ENCODE measurements around the gene FAM222A.

Gene FAM222A

GRCh38 chr12:109679501-109680263 lies 33.9 kb upstream of the FAM222A start:
- no peak overlapping the region for H3K4me3 ChIP-seq (ENCODE audit: low read length in 2 of 2)
- no peaks in the 10 kb centered on the region for H3K4me1 ChIP-seq (ENCODE audit: control insufficient read depth, insufficient read depth, low read length)
- H3K9ac ChIP-seq (ENCODE audit: low read length in 2 of 2), result no peak overlapping the region
- no peaks in the 10 kb centered on the region for H3K36me3 ChIP-seq (ENCODE audit: control insufficient read depth in 2 of 2, insufficient read depth in 2 of 2, low read length in 2 of 2)
- H3K9me3 ChIP-seq (ENCODE audit: control insufficient read depth in 2 of 2, low read length in 2 of 2), result no peaks in the 10 kb centered on the region
- H3K27me3 ChIP-seq (ENCODE audit: control insufficient read depth in 1 of 2, insufficient read depth in 2 of 2, low read length in 2 of 2), result peaks cover 0 to 2% of the 10 kb centered on the region in 2 donors
- no peak overlapping the region for H3K27ac ChIP-seq (ENCODE audit: low read length)

- Histone ChIP-seq H3K9me3 (ENCODE audit: control insufficient read depth in 2 of 2, low read length in 2 of 2) (no peaks in the 10 kb centered on the region), H3K4me3 (ENCODE audit: low read length in 2 of 2) (no peak overlapping the region), H3K36me3 (ENCODE audit: control insufficient read depth in 2 of 2, insufficient read depth in 2 of 2, low read length in 2 of 2) (no peaks in the 10 kb centered on the region), H3K27ac (ENCODE audit: low read length) (no peak overlapping the region), H3K9ac (ENCODE audit: low read length in 2 of 2) (no peak overlapping the region), H3K4me1 (ENCODE audit: control insufficient read depth, insufficient read depth, low read length) (no peaks in the 10 kb centered on the region), H3K27me3 (ENCODE audit: control insufficient read depth in 1 of 2, insufficient read depth in 2 of 2, low read length in 2 of 2) (peaks cover 0 to 2% of the 10 kb centered on the region in 2 donors)
Observed at GRCh38 chr12:109680264-109681005, 33.2 kb upstream of the FAM222A start.

GRCh38 chr12:109681986-109682707 lies 31.5 kb upstream of the FAM222A start:
- Histone ChIP-seq H3K9me3 (ENCODE audit: control insufficient read depth in 2 of 2, low read length in 2 of 2) (no peaks in the 10 kb centered on the region), H3K36me3 (ENCODE audit: control insufficient read depth in 2 of 2, insufficient read depth in 2 of 2, low read length in 2 of 2) (no peaks in the 10 kb centered on the region), H3K4me1 (ENCODE audit: control insufficient read depth, insufficient read depth, low read length) (no peaks in the 10 kb centered on the region), H3K27me3 (ENCODE audit: control insufficient read depth in 1 of 2, insufficient read depth in 2 of 2, low read length in 2 of 2) (peaks cover 2% of the 10 kb centered on the region in 2 donors), H3K9ac (ENCODE audit: low read length in 2 of 2) (no peak overlapping the region), H3K27ac (ENCODE audit: low read length) (no peak overlapping the region), H3K4me3 (ENCODE audit: low read length in 2 of 2) (no peak overlapping the region)

- Histone ChIP-seq H3K27me3 (ENCODE audit: control insufficient read depth in 1 of 2, insufficient read depth in 2 of 2, low read length in 2 of 2) (peaks cover 2% of the 10 kb centered on the region in 2 donors), H3K4me3 (ENCODE audit: low read length in 2 of 2) (no peak overlapping the region), H3K4me1 (ENCODE audit: control insufficient read depth, insufficient read depth, low read length) (no peaks in the 10 kb centered on the region), H3K27ac (ENCODE audit: low read length) (no peak overlapping the region), H3K36me3 (ENCODE audit: control insufficient read depth in 2 of 2, insufficient read depth in 2 of 2, low read length in 2 of 2) (no peaks in the 10 kb centered on the region), H3K9me3 (ENCODE audit: control insufficient read depth in 2 of 2, low read length in 2 of 2) (no peaks in the 10 kb centered on the region), H3K9ac (ENCODE audit: low read length in 2 of 2) (no peak overlapping the region)
Observed at GRCh38 chr12:109682708-109683060, 30.9 kb upstream of the FAM222A start.

- no peaks in the 10 kb centered on the region for H3K36me3 ChIP-seq (ENCODE audit: control insufficient read depth in 2 of 2, insufficient read depth in 2 of 2, low read length in 2 of 2)
- H3K9ac ChIP-seq (ENCODE audit: low read length in 2 of 2), result no peak overlapping the region
- H3K4me3 ChIP-seq (ENCODE audit: low read length in 2 of 2), result no peak overlapping the region
- no peaks in the 10 kb centered on the region for H3K9me3 ChIP-seq (ENCODE audit: control insufficient read depth in 2 of 2, low read length in 2 of 2)
- H3K27ac ChIP-seq (ENCODE audit: low read length), result no peak overlapping the region
- peaks cover 2% of the 10 kb centered on the region in 2 donors for H3K27me3 ChIP-seq (ENCODE audit: control insufficient read depth in 1 of 2, insufficient read depth in 2 of 2, low read length in 2 of 2)
- no peaks in the 10 kb centered on the region for H3K4me1 ChIP-seq (ENCODE audit: control insufficient read depth, insufficient read depth, low read length)
Observed at GRCh38 chr12:109683316-109683715, 30.3 kb upstream of the FAM222A start.

GRCh38 chr12:109685574-109686447 lies 27.8 kb upstream of the FAM222A start:
- Histone ChIP-seq H3K4me1 (ENCODE audit: control insufficient read depth, insufficient read depth, low read length) (no peaks in the 10 kb centered on the region), H3K27me3 (ENCODE audit: control insufficient read depth in 1 of 2, insufficient read depth in 2 of 2, low read length in 2 of 2) (peaks cover 0 to 2% of the 10 kb centered on the region in 2 donors), H3K36me3 (ENCODE audit: control insufficient read depth in 2 of 2, insufficient read depth in 2 of 2, low read length in 2 of 2) (no peaks in the 10 kb centered on the region), H3K9me3 (ENCODE audit: control insufficient read depth in 2 of 2, low read length in 2 of 2) (no peaks in the 10 kb centered on the region), H3K27ac (ENCODE audit: low read length) (no peak overlapping the region), H3K4me3 (ENCODE audit: low read length in 2 of 2) (no peak overlapping the region), H3K9ac (ENCODE audit: low read length in 2 of 2) (no peak overlapping the region)

- Histone ChIP-seq H3K9me3 (ENCODE audit: control insufficient read depth in 2 of 2, low read length in 2 of 2) (no peaks in the 10 kb centered on the region), H3K4me1 (ENCODE audit: control insufficient read depth, insufficient read depth, low read length) (no peaks in the 10 kb centered on the region), H3K36me3 (ENCODE audit: control insufficient read depth in 2 of 2, insufficient read depth in 2 of 2, low read length in 2 of 2) (no peaks in the 10 kb centered on the region), H3K9ac (ENCODE audit: low read length in 2 of 2) (no peak overlapping the region), H3K27ac (ENCODE audit: low read length) (no peak overlapping the region), H3K27me3 (ENCODE audit: control insufficient read depth in 1 of 2, insufficient read depth in 2 of 2, low read length in 2 of 2) (peaks cover 0 to 2% of the 10 kb centered on the region in 2 donors), H3K4me3 (ENCODE audit: low read length in 2 of 2) (no peak overlapping the region)
Observed at GRCh38 chr12:109686523-109686922, 27.1 kb upstream of the FAM222A start.

- Histone ChIP-seq H3K36me3 (ENCODE audit: control insufficient read depth in 2 of 2, insufficient read depth in 2 of 2, low read length in 2 of 2) (no peaks in the 10 kb centered on the region), H3K9me3 (ENCODE audit: control insufficient read depth in 2 of 2, low read length in 2 of 2) (peaks cover 0 to 3% of the 10 kb centered on the region in 2 donors), H3K9ac (ENCODE audit: low read length in 2 of 2) (no peak overlapping the region), H3K4me1 (ENCODE audit: control insufficient read depth, insufficient read depth, low read length) (no peaks in the 10 kb centered on the region), H3K27ac (ENCODE audit: low read length) (no peak overlapping the region), H3K4me3 (ENCODE audit: low read length in 2 of 2) (no peak overlapping the region), H3K27me3 (ENCODE audit: control insufficient read depth in 1 of 2, insufficient read depth in 2 of 2, low read length in 2 of 2) (peaks cover under 1 to 4% of the 10 kb centered on the region in 2 donors)
Observed at GRCh38 chr12:109687250-109687649, 26.4 kb upstream of the FAM222A start.

GRCh38 chr12:109689426-109689825 lies 24.2 kb upstream of the FAM222A start:
- Histone ChIP-seq H3K27me3 (ENCODE audit: control insufficient read depth in 1 of 2, insufficient read depth in 2 of 2, low read length in 2 of 2) (peaks cover 6 to 10% of the 10 kb centered on the region in 2 donors), H3K27ac (ENCODE audit: low read length) (no peak overlapping the region), H3K4me1 (ENCODE audit: control insufficient read depth, insufficient read depth, low read length) (no peaks in the 10 kb centered on the region)

GRCh38 chr12:109693160-109693559 lies 20.5 kb upstream of the FAM222A start:
- H3K4me1 ChIP-seq (ENCODE audit: control insufficient read depth, insufficient read depth, low read length), result no peaks in the 10 kb centered on the region
- peaks cover 6 to 8% of the 10 kb centered on the region in 2 donors for H3K27me3 ChIP-seq (ENCODE audit: control insufficient read depth in 1 of 2, insufficient read depth in 2 of 2, low read length in 2 of 2)
- no peak overlapping the region for H3K4me3 ChIP-seq (ENCODE audit: low read length in 2 of 2)
- peaks cover 0 to 3% of the 10 kb centered on the region in 2 donors for H3K9me3 ChIP-seq (ENCODE audit: control insufficient read depth in 2 of 2, low read length in 2 of 2)
- H3K9ac ChIP-seq (ENCODE audit: low read length in 2 of 2), result no peak overlapping the region
- no peak overlapping the region for H3K27ac ChIP-seq (ENCODE audit: low read length)
- H3K36me3 ChIP-seq (ENCODE audit: control insufficient read depth in 2 of 2, insufficient read depth in 2 of 2, low read length in 2 of 2), result no peaks in the 10 kb centered on the region

More at GRCh38 chr12:109689426-109689825, 24.2 kb upstream of the FAM222A start:
- no peak overlapping the region for H3K9ac ChIP-seq (ENCODE audit: low read length in 2 of 2)
- no peak overlapping the region for H3K4me3 ChIP-seq (ENCODE audit: low read length in 2 of 2)
- H3K36me3 ChIP-seq (ENCODE audit: control insufficient read depth in 2 of 2, insufficient read depth in 2 of 2, low read length in 2 of 2), result no peaks in the 10 kb centered on the region
- peaks cover 0 to 3% of the 10 kb centered on the region in 2 donors for H3K9me3 ChIP-seq (ENCODE audit: control insufficient read depth in 2 of 2, low read length in 2 of 2)
